ENCODE results near the gene TOP3A.
A peak's percentile ranks its signal among the peaks of the same experiment; 100 is the strongest.

Gene TOP3A

GRCh38 chr17:18257982-18258355 is 56.8 kb downstream of the TOP3A start:
- TF ChIP-seq RAD21 (IDR thresholded peaks at IDR 0.05; ENCODE audit: low read depth) (no peak), TCF12 (IDR thresholded peaks at IDR 0.05; ENCODE audit: low read depth) (peak; percentile 15; the same call in 1 of the 2 replicates), CREB1 (IDR thresholded peaks at IDR 0.05; ENCODE audit: low read depth) (no peak), EGR1 (IDR thresholded peaks at IDR 0.05) (no peak), NFIC (IDR thresholded peaks at IDR 0.05) (no peak), TEAD4 (IDR thresholded peaks at IDR 0.05) (no peak), REST (IDR thresholded peaks at IDR 0.05; ENCODE audit: low read depth) (no peak), FOXM1 (IDR thresholded peaks at IDR 0.05; ENCODE audit: borderline replicate concordance, low read depth) (no peak), YY1 (IDR thresholded peaks at IDR 0.05; ENCODE audit: low read depth) (peak; percentile 70), ZBTB7A (IDR thresholded peaks at IDR 0.05; ENCODE audit: low read depth) (no peak), MAX (IDR thresholded peaks at IDR 0.05) (peak; percentile 24; the same call in 1 of the 2 replicates), TAF1 (IDR thresholded peaks at IDR 0.05; ENCODE audit: low read depth) (no peak; the same call in 1 of the 2 replicates), CEBPB (IDR thresholded peaks at IDR 0.05) (no peak), USF1 (IDR thresholded peaks at IDR 0.05) (no peak), EP300 (IDR thresholded peaks at IDR 0.05; ENCODE audit: borderline replicate concordance) (no peak)

GRCh38 chr17:18257268-18257981 is 57.4 kb downstream of the TOP3A start:
- TF ChIP-seq EGR1 (IDR thresholded peaks at IDR 0.05) (no peak), REST (IDR thresholded peaks at IDR 0.05; ENCODE audit: low read depth) (no peak), MAX (IDR thresholded peaks at IDR 0.05) (no peak), TAF1 (IDR thresholded peaks at IDR 0.05; ENCODE audit: low read depth) (no peak), CEBPB (IDR thresholded peaks at IDR 0.05) (no peak), YY1 (IDR thresholded peaks at IDR 0.05; ENCODE audit: low read depth) (no peak), FOXM1 (IDR thresholded peaks at IDR 0.05; ENCODE audit: borderline replicate concordance, low read depth) (no peak), RAD21 (IDR thresholded peaks at IDR 0.05; ENCODE audit: low read depth) (no peak), NFIC (IDR thresholded peaks at IDR 0.05) (no peak), USF1 (IDR thresholded peaks at IDR 0.05) (no peak), CREB1 (IDR thresholded peaks at IDR 0.05; ENCODE audit: low read depth) (no peak), ZBTB7A (IDR thresholded peaks at IDR 0.05; ENCODE audit: low read depth) (no peak; the same call in 1 of the 2 replicates), TCF12 (IDR thresholded peaks at IDR 0.05; ENCODE audit: low read depth) (no peak), EP300 (IDR thresholded peaks at IDR 0.05; ENCODE audit: borderline replicate concordance) (no peak), TEAD4 (IDR thresholded peaks at IDR 0.05) (no peak)

DNA sequence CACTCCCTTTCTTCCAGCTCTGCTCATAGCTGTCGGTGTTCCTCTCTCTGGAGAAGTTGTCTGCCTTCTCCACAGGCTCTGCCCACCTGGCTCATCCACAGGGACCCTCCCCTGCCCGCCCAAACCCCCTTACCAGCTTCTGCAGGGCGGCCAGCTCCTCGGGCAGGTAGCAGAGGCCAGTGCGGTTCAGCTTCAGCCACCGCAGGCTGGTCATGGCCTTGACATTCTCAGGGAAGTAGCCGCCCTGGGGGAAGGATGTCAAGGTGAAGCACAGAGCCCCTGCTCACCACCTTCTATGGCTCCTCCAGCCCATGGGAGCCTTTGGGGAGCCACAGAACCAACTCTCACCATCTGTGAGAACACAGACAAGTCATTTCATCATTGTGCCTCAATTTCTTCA is 58.0 kb downstream of the TOP3A start:
- TF ChIP-seq RAD21 (IDR thresholded peaks at IDR 0.05; ENCODE audit: low read depth) (no peak), NFIC (IDR thresholded peaks at IDR 0.05) (no peak), CREB1 (IDR thresholded peaks at IDR 0.05; ENCODE audit: low read depth) (no peak), TAF1 (IDR thresholded peaks at IDR 0.05; ENCODE audit: low read depth) (no peak), MAX (IDR thresholded peaks at IDR 0.05) (no peak), TEAD4 (IDR thresholded peaks at IDR 0.05) (no peak), USF1 (IDR thresholded peaks at IDR 0.05) (no peak), CEBPB (IDR thresholded peaks at IDR 0.05) (no peak), EP300 (IDR thresholded peaks at IDR 0.05; ENCODE audit: borderline replicate concordance) (no peak), FOXM1 (IDR thresholded peaks at IDR 0.05; ENCODE audit: borderline replicate concordance, low read depth) (no peak), YY1 (IDR thresholded peaks at IDR 0.05; ENCODE audit: low read depth) (no peak), TCF12 (IDR thresholded peaks at IDR 0.05; ENCODE audit: low read depth) (no peak), REST (IDR thresholded peaks at IDR 0.05; ENCODE audit: low read depth) (no peak), ZBTB7A (IDR thresholded peaks at IDR 0.05; ENCODE audit: low read depth) (no peak), EGR1 (IDR thresholded peaks at IDR 0.05) (no peak)

All from Ishikawa (cell line).